Kidney glomerular epithelial cell (primary cell): ENCODE results near the gene MRPL11.
A peak's percentile ranks its signal among the peaks of the same experiment; 100 is the strongest.
"Not testable (repeated sequence)": the region's sequence is repeated elsewhere in the genome, so short reads cannot be mapped to it uniquely, and the experiment has no call there.

Experiments used
- DNase-seq: peaks from one replicate; lab custom pipeline; 2025; lab: John Stamatoyannopoulos, UW

The MRPL11 gene

DNA sequence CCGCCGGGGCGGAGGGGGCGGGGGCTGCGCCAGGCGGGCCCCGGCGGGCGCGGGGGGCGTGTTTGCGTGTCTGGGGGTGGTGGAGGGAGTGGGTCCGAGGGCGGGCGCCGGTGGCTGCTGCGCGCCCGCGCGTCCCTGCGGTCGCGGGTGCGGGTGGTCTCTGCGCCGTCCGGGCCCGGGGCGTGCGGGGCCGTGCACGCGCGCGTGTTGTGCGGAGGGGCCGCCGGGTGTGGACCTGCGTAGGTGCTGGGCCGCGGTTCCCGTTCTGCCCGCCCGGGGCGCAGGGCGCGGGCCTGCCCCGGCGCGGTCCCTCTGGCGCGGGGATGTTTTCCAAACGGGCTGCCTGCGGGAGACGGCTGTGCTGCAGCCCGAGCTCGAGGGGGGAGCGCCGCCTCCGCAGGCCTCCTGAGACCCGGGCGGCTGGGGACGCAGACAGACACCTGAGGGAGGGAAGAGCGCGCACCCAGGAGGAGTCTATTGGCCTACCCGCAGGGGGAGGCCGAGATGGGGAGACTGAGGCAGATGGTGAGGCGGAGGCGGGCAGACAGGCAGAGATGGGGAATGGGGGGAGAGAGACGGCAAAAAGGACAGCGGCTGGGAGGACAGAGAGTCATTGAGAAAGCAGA, 28.5 kb upstream of the MRPL11 start:
- no peak for DNase-seq

DNA sequence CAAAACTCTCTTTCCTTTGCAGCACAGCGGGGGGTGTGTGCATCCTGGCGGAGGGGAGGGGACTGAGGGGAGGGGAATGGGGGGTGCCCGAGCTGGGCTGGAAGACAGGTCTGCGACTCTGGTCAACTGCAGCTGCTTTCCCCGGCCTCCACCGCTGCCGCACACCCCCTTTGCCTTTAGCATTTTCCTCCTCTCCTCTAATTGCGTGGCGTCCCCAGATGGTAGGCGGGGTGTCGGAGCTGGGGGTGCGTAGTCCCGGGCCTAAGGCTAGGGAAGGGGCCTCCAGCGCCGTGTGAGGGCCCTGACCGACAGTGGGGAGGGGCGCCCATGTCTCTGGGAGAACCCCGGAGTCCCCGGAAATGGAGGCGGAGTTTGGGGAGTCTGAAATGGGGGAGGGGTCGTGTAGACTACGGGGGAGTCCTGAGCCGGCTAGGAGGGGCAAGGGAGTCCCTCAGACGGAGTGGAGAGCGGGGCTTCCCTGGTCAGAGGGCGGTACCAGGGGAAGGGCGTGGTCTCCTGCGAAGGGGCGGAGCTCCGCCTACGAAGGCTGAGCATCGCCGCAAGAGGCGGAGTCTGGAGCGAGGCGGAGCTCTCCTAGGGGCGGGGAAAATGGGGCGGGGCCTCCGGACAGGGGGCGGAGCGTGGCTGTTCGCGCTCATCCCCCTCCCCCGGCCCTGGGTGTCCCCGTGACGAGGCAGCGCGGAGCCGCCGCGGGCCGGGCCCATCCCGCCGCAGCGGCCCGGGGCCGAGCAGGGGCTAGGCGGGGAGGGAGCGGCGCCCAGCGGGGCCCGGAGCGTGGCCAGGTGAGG, 27.8 kb upstream of the MRPL11 start, which contains the start of gene PELI3:
TSS of gene PELI3 (plus strand) at position 681 of the 809 bp plus-strand sequence. CDS start 1,224 bp downstream, outside the sequence.
- DNase-seq, result peak; percentile 84

DNA sequence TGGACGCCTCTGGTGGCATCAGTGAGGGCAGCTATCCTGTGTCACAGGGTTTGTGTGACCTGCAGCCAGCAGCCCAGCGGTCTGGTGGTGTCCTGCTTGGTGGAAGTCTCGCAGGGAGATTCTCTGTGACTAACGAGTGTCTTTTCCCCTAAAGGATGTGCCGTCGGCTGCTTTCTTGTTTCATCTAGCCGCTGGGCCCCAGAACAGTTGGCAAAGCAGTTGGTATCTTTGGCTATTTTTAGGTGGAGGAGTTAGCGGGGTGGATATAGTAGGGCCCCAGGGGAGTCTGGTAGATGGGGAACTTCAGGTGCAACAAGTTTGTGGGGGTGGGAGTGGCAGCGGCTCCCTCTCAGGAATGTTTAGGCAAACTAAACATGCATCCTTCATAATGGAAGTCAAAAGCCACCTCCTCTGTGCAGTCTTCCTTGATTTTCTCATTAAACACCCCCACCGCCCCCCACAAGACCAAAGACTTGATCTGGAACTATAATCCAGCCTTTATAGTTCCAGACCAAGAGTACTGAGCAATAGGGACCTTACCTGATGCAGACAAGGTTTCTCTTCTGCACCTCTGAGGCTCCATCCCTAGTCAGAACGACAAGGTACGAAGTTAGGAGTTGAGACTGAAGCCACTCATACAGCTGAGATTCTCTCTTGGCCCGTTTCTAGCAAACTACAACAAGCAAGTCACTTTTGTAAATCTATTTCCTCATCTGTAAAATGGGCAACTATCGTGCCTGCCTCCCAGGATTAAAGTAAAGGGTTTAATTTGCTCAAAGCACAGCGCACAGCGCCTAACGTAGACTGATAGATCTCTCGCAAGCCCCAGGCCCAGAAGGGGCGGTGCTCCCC, 27.0 kb upstream of the MRPL11 start:
- DNase-seq, result no peak

DNA sequence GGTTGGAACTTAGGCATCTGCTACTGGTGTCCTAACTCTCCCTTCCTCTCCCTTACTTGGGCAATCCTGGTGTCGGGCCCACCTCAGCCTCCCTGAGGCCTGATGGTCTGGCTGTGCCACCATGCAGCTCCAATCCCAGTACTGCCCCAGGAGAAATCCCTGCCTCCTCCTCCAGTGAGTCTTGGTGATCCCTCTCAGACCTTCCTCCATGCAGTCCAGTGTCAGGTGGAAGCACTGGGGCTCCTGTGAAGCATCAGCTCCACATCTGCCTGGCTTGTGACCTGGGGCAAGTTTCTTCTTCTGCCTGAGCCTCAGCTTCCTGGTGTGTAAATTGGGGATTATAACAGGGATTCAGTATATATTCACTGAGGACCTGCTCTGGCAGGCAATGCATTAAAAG, 26.3 kb upstream of the MRPL11 start:
- no peak for DNase-seq

DNA sequence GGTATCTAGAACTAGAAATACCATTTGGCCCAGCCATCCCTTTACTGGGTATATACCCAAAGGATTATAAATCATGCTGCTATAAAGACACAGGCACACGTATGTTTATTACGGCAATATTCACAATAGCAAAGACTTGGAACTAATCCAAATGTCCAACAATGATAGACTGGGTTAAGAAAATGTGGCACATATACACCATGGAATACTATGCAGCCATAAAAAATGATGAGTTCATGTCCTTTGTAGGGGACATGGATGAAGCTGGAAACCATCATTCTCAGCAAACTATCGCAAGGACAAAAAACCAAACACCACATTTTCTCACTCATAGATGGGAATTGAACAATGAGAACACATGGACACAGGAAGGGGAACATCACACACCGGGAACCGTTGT, 25.5 kb upstream of the MRPL11 start:
- DNase-seq, result not testable (repeated sequence)

DNA sequence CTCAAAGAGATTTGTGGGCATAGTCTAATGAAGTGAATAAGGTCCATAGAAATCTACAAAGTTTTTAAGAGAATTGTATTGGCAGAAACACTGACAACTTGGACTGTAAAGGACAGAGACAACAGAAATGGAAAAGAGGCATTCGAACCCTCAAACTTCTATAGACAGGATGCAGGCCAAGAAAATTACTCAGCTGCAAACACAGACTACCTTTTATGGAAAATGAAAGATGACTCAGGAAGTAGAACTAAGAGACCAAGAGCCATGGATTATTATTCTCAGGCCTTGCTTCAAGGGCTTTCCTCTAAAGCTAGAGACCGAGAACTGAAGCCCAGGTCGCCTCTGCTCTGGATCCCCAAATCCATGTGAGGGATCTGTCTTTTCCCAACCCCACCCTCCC, 24.3 kb upstream of the MRPL11 start:
- DNase-seq, result no peak

DNA sequence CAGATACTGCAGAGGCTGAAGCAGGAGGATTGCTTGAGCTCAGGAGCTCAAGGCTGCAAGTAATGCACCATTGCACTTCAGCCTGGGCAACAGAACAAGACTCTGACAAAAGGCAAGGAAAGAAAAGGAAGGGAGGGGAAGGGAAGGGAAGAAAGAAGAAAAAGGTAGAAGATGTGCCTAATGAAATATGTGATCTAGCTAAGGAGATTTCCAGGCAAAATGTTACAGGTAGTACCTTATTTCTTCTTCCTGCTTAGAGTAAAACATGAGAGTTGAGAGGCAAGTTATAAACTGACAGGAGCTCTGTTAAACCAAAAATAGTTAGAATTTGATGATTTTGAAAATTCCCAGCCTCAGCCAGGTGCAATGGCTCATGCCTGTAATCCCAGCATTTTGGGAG, 23.4 kb upstream of the MRPL11 start:
- no peak for DNase-seq

DNA sequence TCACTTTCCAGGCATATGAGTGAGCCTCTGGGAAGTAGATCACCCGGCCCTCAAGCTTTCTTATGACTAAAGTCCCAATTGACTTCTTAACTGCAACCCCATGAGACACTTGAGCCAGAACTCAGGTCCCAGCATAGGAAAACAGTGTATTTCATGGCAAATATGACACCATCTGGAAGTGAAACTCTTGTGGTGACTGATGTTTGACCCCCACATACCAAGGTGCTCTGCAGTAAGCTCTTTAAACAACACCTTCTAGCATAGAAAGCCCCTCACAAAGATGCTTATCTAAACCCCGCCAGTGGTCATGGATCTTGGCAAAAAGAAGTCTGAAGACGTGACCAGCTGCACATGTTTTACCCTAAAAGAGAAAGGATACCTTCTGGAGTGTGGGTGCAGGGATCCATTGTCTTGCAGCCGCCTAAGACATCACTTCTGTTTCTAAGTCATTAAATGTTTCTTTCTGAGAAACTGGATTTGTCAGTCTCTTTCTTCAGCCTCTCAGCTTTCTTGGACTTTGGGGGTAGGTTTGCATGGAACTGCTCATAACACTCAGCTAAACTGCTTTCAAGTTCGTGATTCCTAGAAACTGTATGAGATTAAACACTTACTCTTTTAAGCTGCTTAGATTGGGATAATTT, 20.6 kb upstream of the MRPL11 start:
- no peak for DNase-seq

DNA sequence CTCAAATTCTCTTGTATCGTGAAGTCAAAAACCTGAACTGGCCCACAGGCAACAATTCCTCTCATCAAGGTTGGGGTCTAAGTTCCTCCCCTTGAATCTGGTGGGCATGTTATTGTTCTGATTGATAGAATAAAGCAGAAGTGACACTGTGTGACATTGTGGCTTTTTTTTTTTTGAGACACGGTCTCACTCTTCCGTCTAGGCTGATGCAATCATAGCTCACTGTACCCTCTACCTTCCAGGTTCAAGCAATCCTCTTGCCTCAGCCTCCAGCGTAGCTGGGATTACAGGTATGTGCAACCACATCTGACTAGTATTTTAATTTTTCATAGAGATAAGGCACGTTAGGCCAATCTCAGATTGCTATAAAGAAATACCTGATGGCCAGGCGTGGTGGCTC, 19.2 kb upstream of the MRPL11 start:
- DNase-seq, result no peak

DNA sequence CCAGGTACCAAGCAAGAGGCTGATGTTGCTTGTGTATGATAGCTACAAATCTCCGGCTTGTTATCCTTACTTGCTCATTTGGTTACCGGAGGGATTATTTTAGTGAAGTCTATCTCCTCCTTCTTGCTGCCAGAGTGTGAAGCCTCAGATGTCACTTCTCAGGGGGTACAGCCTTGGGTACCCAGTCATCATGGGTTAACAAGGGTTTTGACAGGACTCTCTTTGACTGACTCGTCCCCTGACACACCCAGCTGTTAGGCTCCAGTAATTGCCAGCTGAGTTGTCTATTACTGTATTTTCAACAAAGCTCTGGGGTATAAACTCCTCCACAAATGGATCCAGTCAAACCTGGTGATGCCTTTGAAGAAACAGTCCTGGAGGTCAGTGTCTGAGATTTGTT, 16.2 kb upstream of the MRPL11 start:
- no peak for DNase-seq

DNA sequence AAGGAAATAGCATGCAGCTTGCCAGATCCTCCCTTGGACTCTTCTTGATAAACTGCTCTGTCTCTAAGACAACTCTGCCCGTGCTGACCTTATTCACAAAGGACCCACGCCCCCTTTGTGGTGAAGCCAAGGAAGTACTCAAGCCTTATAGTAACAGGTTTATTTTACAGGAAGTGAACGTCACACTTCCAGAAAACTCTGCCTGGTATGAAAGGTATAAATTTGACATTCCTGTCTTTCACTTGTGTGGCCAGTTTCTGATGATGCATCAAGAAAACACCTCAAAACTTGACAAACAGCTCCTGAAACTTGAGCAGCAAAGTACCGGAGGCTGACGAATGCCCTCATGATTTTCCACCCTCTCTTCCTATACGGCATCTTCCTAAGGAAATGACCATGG, 15.6 kb upstream of the MRPL11 start:
- no peak for DNase-seq

DNA sequence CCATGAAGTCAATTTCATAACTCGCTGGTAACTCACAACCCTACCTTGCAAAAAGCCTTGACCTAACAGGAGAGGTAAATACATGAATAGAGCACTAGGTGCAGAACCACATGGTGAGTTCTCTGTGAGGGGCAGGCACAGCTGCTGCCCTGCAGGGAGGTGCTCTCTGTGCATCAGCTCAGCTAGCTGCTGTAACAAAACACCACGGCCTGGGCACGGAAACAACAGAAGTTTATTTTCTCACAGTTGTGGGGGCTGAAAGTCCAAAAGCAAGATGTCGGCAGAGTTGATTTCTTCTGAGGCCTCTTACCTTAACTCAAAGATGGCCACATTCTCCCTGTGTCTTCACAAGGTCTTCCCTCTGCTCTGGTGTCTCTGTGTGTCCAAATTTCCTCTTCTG, 13.0 kb upstream of the MRPL11 start:
- no peak for DNase-seq

DNA sequence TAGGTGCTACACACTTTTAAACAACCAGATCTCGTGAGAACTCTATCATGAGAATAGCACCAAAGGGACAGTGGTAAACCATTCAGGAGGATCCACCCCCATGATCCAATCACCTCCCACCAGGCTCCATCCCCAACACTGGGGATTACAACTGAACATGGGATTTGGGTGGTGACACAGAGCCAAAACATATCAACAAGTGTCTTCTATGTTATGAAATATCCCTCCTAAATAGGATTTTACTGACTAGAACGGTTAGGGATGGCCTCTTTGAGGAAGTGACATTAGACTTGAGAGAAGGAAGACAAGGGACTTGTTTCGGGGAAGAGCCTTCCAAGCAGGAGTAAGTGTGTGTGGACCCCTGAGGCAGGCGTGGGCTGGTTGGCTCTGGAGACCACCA, 11.9 kb upstream of the MRPL11 start:
- DNase-seq, result no peak

DNA sequence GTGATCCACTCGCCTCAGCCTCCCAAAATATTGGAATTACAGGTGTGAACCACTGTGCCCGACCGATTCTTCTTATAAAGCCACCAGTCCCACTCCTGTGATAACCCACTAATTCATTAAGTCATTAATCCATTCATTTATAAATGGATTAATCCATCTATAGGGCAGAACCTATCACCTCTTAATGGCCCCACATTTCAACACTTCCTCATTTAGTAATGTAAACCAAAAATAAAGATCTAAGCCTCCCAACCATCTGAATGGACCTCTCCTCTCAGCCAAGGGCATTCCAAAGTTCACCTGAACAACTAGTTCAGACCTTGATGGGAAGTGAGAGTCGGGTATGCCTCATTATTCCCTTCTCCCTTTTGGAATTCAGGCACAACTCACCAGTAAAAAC, 9.9 kb upstream of the MRPL11 start:
- DNase-seq, result no peak

DNA sequence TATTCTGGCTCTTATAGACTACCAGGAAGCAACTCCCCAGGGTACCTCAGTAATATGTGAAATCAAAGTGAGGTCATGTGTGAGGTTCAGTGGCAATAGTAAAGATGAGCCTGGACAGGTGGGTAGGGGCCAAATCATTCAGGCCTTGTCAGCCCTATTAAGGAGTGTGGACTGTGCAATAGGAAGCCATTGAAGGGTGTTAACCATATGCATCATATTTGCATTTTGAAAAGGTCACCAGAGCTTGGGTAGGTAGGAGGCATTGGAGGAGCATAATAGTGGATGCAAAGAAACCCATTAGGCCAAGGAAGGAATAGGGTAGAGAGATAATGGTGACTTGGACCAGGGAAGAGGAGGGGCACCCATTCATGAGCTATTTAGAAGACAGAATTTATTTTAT, 8.4 kb upstream of the MRPL11 start:
- DNase-seq, result no peak

DNA sequence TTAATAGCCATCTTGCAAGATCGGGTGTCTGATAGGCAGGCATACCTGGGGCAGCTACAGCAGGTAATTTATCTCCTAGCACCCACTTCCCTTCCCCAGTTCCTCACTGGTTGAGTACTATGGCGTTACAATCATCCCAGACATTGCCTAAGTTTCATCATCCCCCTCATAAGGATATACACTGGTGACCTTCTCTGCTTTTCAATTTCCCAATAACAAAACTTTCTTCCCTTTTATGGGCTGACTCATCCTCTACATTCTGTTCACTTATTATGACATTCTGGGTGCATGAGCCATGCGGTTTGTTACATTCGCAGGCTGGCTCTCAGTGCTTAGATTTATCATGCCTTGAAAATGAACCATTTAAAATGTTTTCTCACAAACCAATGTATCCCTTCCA, 5.0 kb upstream of the MRPL11 start:
- DNase-seq, result no peak

DNA sequence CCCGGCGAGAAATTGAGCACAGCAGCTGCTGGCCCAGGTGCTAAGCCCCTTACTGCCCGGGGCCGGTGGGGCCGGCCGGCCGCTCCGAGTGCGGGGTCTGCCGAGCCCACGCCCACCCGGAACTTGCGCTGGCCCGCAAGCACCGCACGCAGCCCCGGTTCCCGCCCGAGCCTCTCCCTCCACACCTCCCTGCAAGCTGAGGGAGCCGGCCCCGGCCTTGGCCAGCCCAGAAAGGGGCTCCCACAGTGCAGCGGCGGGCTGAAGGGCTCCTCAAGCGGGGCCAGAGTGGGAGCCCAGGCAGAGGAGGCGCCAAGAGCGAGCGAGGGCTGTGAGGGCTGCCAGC, 2.3 kb upstream of the MRPL11 start:
- DNase-seq, result not testable (repeated sequence)

DNA sequence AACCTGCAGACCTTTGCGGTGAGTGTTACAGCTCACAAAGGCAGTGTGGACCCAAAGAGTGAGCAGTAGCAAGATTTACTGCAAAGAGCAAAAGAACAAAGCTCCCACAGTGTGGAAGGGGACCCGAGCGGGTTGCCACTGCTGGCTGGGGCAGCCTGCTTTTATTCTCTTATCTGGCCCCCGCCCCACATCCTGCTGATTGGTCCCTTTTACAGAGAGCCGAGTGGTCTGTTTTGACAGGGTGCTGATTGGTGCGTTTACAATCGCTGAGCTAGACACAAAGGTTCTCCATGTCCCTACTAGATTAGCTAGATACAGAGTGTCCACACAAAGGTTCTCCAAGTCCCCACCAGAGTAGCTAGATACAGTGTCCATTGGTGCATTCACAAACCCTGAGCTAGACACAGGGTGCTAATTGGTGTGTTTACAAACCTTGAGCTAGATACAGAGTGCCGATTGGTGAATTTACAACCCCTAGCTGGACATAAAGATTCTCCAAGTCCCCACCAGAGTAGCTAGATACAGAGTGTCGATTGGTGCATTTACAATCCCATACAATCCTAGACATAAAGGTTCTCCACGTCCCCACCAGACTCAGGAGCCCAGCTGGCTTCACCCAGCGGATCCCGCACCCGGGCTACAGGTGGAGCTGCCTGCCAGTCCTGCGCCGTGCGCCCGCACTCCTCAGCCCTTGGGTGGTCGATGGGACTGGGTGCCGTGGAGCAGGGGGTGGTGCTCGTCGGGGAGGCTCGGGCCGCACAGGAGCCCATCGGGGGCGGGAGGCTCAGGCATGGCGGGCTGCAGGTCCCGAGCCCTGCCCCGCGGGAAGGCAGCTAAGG, 1.7 kb upstream of the MRPL11 start:
- not testable (repeated sequence) for DNase-seq

DNA sequence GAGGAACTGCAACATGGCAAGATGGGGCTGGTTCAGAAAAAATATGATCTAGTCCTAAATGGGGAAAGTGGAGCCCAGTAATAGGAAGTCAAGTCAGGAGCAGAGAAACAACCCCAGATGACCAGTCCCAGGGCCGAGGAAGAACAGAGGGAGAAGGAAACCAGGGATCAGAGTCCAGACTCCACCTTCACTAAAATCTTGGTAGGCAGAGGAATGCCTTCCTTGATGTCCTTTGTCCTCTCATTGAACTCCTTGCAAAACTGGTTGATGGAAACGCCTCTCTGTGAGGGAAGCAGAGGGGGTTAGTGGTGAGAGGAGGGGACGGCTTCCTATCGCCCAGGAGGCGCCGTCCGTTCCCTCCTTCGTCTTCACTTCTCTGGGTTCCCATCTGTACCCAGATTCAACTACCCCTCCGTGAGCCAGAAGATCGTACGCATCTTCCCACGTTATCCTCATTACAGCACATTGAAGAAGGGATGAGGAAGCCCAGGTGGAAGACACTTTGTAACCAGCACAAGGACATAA, 607 bp downstream of the MRPL11 start:
- no peak for DNase-seq

DNA sequence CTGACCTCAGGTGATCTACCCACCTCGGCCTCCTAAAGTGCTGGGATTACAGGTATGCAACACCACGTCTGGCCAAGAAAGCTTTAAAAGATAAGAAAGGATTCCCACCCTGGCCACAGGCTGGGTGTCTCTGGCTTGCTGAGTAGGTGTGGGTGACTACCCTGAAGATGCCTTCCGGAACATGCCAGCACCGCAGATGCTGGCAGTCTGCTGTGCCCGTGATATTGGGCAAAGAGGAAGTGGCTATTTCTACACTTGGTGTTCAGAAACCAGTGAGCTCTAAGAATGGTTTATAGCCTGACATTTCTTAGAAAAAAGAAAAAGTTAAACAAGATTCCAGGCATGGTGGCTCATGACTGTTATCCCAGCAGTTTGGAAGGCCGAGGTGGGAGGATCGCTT, 6.1 kb downstream of the MRPL11 start:
- DNase-seq, result no peak

DNA sequence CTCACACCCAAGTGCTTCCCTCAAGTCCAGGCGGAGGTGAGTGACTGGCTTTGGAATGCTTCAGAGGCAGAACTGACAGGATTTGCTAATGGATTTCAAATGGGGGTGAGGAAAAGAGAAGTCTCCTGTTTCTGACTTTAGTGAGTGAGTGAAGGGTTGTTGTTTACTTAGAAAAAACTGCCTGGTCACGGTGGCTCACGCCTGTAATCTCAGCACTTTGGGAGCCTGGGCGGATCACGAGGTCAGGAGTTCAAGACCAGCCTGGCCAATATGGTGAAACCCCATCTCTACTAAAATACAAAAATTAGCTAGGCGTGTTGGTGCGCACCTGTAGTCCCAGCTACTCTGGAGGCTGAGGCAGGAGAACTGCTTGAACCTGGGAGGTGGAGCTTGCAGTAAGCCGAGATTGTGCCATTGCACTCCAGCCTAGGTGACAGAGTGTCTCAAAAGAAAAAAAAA, 6.7 kb downstream of the MRPL11 start:
- DNase-seq, result not testable (repeated sequence)
